HG03565 (cell line): Measurements from ENCODE around the gene FAM98C.

ENCODE experiments used
- ATAC-seq: cut with Tn5 transposase; IDR thresholded peaks from one replicate; pipeline ENCODE4 v1.9.1; 2021; ENCODE audit warnings: mild to moderate bottlenecking, moderate library complexity; ENCODE audit not compliant: unreplicated experiment

FAM98C gene

GRCh38 chr19:38377052-38377451 lies 25.8 kb upstream of the FAM98C start:
- no peak for ATAC-seq

GRCh38 chr19:38378866-38379265 lies 24.0 kb upstream of the FAM98C start:
- no peak for ATAC-seq

DNA sequence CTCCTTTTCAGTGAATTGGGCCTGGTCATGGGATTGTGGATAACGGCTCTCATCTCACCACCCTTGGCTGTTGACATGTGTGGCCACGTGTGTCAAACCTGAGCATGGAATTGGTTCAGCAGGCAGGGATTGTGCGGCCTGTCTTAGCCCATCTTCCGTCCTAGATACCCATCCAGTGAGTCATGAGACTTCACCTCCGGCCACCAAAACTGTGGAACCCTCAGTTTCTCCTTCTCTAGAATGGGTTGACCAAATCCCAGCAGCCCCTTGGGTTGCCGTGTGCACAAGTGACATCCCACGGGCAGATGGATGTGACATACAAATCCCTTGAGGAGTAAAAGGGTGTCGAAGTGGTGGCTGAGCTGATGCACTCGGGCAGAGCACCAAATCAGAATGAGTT lies 21.8 kb upstream of the FAM98C start:
- no peak for ATAC-seq

- ATAC-seq = no peak
Measured at GRCh38 chr19:38383184-38383583, 19.7 kb upstream of the FAM98C start.

GRCh38 chr19:38383743-38384142 lies 19.1 kb upstream of the FAM98C start:
- no peak for ATAC-seq

DNA sequence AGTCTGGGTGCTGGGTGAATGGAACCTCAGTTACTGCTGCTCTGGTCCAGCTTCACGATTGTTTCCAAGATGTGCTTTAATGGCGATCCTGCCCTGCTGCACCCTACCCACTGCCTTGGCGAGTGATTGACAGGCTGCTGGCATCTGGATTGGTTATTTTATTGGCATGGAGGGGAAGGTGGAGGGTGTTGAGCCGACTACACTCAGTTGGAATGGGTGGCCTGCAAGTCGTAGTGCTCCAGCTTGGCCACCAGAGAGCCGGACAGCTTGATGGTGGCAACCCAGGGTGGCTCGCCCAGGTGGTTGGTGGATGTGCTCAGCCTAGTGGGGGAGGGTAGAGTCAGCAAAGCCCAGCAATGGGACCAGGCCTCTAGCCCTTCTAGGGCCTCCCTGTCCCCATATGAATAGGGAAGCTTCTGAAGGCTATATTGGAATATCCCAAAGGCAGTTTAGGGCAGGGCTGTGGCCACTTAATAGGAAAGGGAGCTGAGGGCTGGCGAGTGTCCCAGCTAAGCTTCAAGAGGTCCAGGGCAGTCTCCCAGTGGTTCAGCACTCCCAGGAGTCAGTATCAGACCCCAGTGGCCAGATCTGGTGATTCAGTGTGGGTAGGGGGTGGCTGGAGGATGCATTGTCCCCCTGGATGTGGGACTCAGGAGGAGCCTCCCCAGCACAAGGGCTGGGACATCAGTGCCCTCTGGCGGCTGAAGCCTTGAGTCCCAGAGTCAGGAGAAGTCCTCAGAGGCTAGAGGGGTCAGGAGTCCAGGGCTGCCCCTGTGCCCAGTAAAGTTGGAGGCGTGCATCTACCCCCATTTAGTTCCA lies 18.5 kb upstream of the FAM98C start:
- no peak for ATAC-seq

DNA sequence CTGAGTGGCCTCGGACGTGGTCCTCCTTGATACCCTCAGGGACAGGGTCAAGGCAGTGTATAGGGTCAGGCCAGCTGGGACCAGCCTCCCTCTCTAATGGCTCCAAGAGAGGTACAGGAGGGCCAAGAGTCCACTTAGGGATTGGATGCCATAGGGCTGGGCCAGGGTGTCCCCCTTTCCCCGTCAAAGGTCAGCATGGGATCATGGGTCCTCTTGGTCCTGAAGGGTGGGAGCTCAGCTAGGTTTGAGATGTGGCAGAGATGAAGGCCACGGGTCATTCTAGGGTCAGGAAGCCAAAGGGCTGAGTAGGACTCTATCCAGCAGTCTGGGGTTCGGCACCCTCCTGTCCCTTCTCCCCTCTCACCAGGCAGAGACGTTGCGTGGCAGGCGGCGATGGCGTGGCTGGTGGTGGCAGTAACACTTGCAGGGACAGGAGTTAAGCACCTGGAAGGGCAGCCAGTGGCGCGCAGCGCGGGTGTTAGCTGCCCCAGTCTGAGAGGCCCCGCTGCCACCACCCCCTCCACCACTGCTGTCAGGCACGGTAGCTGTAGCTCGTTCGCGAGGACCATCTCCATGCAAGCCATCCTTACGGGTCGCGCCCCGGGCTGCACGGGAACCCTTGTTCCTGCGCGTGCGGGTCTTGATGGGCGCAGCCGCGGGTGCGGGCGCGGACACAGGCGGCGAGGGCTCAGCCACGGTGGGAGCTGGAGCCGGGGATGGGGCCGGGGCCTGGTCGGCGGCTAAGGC lies 17.7 kb upstream of the FAM98C start:
- no peak for ATAC-seq

- ATAC-seq = no peak
Measured at GRCh38 chr19:38385804-38386257, 17.1 kb upstream of the FAM98C start.

GRCh38 chr19:38386300-38386970 lies 16.5 kb upstream of the FAM98C start:
- no peak for ATAC-seq

DNA sequence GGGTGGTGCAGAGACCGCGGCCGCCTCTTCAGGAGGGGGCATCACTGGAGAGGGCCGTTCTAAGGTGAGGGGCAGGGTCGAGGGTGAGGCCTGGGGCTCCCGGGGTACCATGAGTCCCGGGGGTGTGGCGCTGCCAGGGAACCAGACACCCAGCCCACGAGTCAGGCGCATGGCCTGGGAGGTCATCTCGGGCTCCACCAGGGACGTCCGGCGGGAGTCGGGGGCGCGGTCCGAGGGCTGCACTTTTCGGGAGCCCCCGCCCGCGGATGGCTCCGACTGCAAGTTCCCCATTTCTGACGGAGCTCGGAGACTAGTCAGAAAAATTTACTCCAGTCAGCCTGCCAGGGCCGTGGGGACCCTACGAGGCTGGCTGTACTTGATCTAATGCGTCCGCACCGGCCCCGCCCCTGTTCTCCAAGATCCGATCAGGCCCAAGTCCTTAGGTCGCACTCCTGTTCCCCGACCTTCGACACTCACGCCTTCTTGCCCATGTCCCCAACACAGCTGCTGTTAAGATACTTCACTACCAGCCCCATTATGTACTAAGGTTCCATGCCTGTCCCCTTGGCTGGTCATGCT lies 15.8 kb upstream of the FAM98C start:
- ATAC-seq = no peak

DNA sequence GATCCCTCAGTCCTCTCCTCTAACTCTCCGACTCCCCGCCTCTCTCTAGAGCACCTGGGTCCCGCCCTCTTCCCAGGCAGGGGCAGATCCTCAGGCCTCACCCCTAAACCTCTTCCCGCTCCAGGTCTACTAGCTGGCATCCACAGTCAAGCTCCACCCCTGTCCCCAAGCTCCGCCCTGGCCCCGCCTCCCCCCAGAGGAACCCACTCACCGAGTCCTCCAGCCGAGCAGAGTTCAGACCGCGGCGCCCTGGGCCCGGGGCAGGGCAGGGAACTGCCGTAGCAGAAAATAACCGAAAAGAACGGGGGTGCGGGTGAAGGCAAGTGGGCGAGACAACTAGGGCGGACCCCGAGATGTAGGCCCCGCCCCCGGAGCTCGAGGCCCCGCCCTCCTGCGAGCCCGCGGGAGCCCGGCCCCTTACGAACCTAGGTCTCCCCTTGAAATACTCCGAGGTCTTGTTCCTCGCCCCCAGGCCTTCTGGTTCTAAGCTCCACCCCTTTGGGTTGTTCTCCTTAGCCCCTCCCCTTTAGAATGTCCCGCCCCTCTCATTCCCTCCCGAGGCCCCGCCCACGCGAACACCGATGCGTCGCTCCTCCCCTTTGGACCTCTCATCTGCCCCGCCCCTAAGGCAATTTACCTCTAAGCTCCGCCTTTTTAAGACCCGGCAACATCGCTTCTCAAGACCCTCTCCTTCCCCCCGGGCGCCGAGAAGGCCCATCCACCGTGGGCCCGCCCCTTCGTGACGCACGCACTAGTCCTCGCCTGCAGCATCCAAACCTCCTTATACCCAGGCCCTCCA lies 15.1 kb upstream of the FAM98C start, which contains the start of gene GGN:
TSS of gene GGN (minus strand) at position 485 of the 799 bp plus-strand sequence. CDS start 773 bp downstream, outside the sequence.
- no peak for ATAC-seq

DNA sequence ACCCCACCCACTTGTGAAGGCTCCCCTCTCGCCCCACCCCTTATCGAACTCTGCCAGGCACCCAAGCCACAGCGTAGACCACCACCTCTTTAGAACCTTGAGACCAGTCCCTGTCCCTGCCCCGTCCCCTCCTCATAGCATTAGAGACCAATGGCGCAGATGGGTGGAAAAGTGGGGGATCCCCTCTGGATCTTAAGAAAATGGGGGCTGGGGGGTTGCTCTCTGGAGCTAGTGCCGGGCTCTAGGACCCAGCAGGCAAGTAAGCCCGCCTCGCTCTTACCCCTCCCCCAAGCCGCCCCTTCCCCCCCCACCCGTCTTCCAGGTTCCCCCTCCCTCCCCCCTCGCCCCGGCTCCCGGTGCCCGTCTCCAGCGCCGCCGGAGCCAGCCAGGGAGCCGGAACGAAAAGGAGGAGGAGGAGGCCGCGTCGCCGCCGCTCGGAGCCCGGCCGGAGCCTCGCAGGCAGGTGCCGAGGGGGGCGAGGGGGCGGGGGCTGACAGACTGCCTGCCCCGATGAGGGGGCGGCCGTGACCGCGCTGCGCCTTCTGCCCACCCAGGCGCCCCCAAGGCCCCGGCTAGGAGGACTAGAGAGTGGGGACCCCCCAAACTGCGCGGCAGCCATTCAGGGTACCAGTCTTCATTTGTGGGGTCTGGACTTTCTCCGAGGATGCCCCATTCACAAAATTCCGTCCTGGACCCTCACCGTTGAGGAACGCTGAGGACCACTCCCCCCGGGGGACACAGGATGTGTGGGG lies 14.4 kb upstream of the FAM98C start, which contains the start of gene SPRED3:
TSS of gene SPRED3 (plus strand) at position 349 of the 752 bp plus-strand sequence. CDS start 1,606 bp downstream, outside the sequence.
- no peak for ATAC-seq

DNA sequence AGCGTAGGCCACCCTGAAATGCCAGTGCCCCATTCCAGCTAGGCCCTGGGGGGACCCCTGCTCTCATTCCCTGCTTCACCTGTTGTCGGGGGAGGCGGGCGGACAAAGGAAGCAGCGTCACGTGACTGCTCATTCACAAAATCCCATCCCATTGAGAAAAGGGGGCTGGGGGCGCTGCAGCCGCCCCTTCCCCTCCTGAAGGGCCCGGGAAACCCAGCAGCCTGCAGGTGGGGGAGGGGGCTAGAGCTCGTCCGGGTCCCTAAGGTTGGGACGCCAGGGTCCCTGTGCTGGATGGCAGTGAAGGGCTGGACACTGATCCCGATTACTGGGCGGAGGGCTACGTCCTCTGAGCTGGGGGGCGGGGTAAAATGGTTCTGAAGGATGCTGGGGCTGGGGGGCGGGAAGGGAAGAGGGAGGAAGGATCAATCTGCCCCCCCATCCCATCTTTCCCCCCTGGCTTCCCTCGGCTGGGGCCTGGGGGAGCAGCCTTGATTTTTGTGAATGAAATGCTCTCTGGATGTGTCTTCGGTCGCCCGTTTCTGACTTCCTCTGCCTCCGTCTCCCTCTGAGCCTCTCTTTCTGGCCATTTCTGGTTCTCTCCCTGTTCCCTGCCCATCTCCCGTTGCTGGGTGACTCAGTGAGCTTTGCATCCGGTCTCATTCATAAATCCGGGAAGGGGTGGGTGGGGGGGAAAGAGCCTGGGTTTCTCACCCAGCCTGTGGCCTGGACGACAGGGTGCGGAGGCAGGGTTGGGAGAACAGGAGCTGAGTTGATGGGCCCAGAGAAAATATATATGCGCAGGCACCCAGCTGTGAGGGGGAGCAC lies 13.6 kb upstream of the FAM98C start:
- ATAC-seq = no peak

DNA sequence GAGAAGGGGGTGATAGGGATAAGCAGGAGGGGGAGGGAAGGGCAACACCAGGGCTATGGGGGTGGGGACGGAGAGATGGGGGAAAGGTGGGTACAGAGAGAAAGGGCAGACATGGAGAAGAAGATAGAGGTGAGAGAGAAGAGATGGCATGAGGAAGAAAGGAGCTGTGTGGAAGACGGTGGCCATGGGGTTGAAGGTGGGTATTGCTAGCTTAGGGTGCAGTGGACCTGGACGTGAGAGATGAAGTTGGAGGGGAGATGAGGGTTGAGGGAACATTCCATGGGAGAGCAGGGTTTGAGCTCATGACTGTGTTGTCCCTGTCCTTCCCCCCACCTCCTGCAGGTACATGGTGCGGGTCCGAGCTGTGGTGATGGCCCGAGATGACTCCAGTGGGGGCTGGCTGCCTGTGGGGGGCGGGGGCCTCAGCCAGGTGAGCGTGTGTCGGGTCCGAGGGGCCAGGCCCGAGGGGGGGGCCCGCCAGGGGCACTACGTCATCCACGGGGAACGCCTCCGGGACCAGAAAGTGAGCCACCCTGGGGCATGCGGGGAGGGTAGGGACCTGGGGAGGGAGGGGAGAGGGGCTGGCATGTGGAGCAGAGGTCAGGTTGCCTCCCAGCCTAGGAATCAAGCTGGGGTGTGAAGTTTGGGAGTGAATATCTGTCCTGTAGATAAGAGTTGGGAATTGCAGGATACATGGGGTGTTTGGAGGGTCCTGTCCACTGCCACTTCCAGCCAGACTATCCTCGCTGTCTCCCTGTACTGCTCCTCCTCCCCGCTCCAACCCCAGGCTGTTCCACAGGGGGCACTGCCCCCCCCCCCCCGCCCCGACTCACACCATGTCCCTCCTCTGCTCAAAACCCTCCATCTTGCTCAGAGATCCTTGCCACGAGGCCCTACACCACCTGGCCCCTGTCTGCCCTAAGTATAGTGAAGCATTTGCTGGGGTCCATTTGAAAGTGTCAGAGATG lies 12.7 kb upstream of the FAM98C start:
- ATAC-seq = no peak

GRCh38 chr19:38391911-38392464 lies 10.9 kb upstream of the FAM98C start:
- ATAC-seq = no peak

DNA sequence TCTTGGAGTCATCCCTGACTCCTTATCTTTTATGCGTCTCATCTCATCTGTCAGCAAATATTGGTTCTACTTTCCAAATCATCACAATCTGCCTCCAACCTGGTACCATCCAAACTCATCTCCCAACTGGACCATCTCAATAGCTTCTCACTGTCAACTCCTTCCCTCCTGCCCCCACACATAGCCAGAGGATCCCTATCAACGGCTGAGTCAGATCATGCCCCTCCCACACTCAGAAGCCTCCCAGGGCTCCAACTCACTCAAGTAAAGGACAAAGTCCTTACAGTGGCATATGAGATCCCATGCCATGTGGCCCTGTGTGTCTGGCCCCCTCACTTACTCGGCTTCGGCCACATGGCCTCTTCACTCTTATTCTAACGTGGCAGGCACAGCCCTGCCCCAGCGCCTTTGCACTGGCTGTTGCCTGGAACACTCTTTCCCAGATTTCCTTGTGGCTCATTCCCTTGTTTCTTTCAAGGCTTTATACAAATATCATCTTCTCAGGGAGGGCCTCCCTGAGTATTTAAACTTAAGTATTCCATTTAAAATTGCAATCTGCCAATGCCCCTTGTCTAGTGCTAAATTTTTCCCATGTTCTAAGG lies 10.1 kb upstream of the FAM98C start:
- ATAC-seq = no peak

DNA sequence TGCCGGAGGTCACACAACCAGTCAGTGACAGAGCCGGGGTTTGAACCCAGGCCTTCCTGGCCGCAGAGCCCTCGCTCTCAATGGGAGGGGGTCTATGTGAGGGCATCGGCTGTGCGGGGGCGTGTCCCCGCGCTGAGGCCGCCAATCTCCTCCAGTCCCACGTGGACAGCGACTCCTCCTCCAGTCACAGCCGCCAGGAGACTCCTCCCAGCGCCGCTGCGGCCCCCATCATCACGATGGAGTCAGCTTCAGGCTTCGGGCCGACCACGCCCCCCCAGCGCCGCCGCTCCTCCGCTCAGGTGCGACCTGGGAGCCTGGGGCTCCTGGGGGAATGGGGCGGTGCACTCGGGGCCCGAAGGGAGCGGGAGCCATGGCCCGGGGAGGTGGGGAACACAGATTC lies 8.4 kb upstream of the FAM98C start:
- ATAC-seq = no peak
